MM.1S (cell line): ENCODE measurements around the gene SLC1A2.

Source experiments
- DNase-seq: peaks from one replicate; pipeline ENCODE4 v3.0.0-alpha.2; 2015
- H2AFZ ChIP-seq: fragments of 300-600 bp; sonication (generic); 2 replicates; pipeline ENCODE4 v1.6.0; 2016; ENCODE audit warnings: antibody characterized with exemption, low read length
- H3F3A ChIP-seq: fragments of 300-600 bp; sonication (generic); 2 replicates; pipeline ENCODE4 v1.6.1; 2016; ENCODE audit warnings: mild to moderate bottlenecking, antibody characterized with exemption, low read length, moderate library complexity, mixed read lengths; ENCODE audit not compliant: insufficient read depth
- H3K27ac ChIP-seq: fragments of 300-600 bp; sonication (generic); 2 replicates; pipeline ENCODE4 v1.5.1; 2016; ENCODE audit warnings: mild to moderate bottlenecking, low read length
- H3K27me3 ChIP-seq: fragments of 300-600 bp; sonication (generic); replicated peaks from 2 replicates; pipeline ENCODE4 v1.6.0; 2016; ENCODE audit warnings: low read length; ENCODE audit not compliant: insufficient read depth
- H3K36me3 ChIP-seq: fragments of 300-600 bp; sonication (generic); replicated peaks from 2 replicates; pipeline ENCODE4 v1.6.1; 2016; ENCODE audit warnings: mild to moderate bottlenecking, low read length, mixed read lengths; ENCODE audit not compliant: insufficient read depth
- H3K4me1 ChIP-seq: fragments of 300-600 bp; sonication (generic); 2 replicates; pipeline ENCODE4 v1.6.1; 2016; ENCODE audit warnings: low read length, mixed read lengths
- H3K4me2 ChIP-seq: fragments of 300-600 bp; sonication (generic); 2 replicates; pipeline ENCODE4 v1.6.0; 2016; ENCODE audit warnings: low read depth, low read length
- H3K4me3 ChIP-seq: fragments of 300-600 bp; sonication (generic); 2 replicates; pipeline ENCODE4 v1.5.1; 2016; ENCODE audit warnings: low read length, mixed read lengths
- H3K79me2 ChIP-seq: fragments of 300-600 bp; sonication (generic); 2 replicates; pipeline ENCODE4 v1.6.1; 2016; ENCODE audit warnings: mixed run types, low read length, mixed read lengths
- H3K9ac ChIP-seq: fragments of 300-600 bp; sonication (generic); 2 replicates; pipeline ENCODE4 v1.6.1; 2016; ENCODE audit warnings: low read length, mixed read lengths
- H3K9me2 ChIP-seq: fragments of 300-600 bp; sonication (generic); replicated peaks from 2 replicates; pipeline ENCODE4 v1.6.1; 2016; ENCODE audit warnings: mild to moderate bottlenecking, low read length, mixed read lengths; ENCODE audit not compliant: insufficient read depth
- H3K9me3 ChIP-seq: fragments of 300-600 bp; sonication (generic); replicated peaks from 2 replicates; pipeline ENCODE4 v1.6.1; 2016; ENCODE audit warnings: mild to moderate bottlenecking, low read length, mixed read lengths; ENCODE audit not compliant: insufficient read depth
- H4K20me1 ChIP-seq: fragments of 300-600 bp; sonication (generic); 2 replicates; pipeline ENCODE4 v1.6.1; 2016; ENCODE audit warnings: mild to moderate bottlenecking, low read length, moderate library complexity, mixed read lengths; ENCODE audit not compliant: insufficient read depth
- CTCF ChIP-seq: fragments of 300-600 bp; sonication (generic); IDR thresholded peaks from 2 replicates; pipeline ENCODE4 v1.5.1; 2016; ENCODE audit warnings: antibody characterized with exemption, low read length, mixed read lengths
- EZH2 ChIP-seq: fragments of 300-600 bp; sonication (generic); optimal IDR thresholded peaks from 2 replicates; pipeline ENCODE3; 2017; ENCODE audit warnings: low read depth, mild to moderate bottlenecking, antibody characterized with exemption, low read length, mixed read lengths
- EZH2phosphoT487 ChIP-seq: fragments of 300-600 bp; sonication (generic); IDR thresholded peaks from 2 replicates; pipeline ENCODE4 v1.6.1; 2018; ENCODE audit warnings: antibody characterized with exemption, low read length

Gene SLC1A2

GRCh38 chr11:35365961-35366360 lies 53.4 kb downstream of the SLC1A2 start:
- H3K4me1 ChIP-seq: no peaks in the 10 kb centered on the region
- H3K4me2 ChIP-seq: no peak overlapping the region
- no peaks in the 10 kb centered on the region for H3K36me3 ChIP-seq
- no peaks in the 10 kb centered on the region for H4K20me1 ChIP-seq
- no peaks in the 10 kb centered on the region for H3K79me2 ChIP-seq
- no peaks in the 10 kb centered on the region for H3K9me2 ChIP-seq
- H2AFZ ChIP-seq: no peak overlapping the region
- no peak overlapping the region for H3K27ac ChIP-seq
- no peaks in the 10 kb centered on the region for H3K9me3 ChIP-seq
- H3K27me3 ChIP-seq: no peaks in the 10 kb centered on the region
- H3F3A ChIP-seq: no peaks in the 10 kb centered on the region
- DNase-seq: no peak
- no peak overlapping the region for H3K9ac ChIP-seq
- H3K4me3 ChIP-seq: no peak overlapping the region
- TF ChIP-seq EZH2: no peak
- no peak for TF ChIP-seq EZH2phosphoT487
- TF ChIP-seq CTCF: no peak

- Histone ChIP-seq H3K36me3 (no peaks in the 10 kb centered on the region), H3K27me3 (no peaks in the 10 kb centered on the region), H3F3A (no peaks in the 10 kb centered on the region), H3K9ac (no peak overlapping the region), H3K9me2 (no peaks in the 10 kb centered on the region), H3K4me1 (no peaks in the 10 kb centered on the region), H2AFZ (no peak overlapping the region), H3K27ac (no peak overlapping the region), H3K79me2 (no peaks in the 10 kb centered on the region), H3K4me2 (no peak overlapping the region), H4K20me1 (no peaks in the 10 kb centered on the region), H3K9me3 (no peaks in the 10 kb centered on the region), H3K4me3 (no peak overlapping the region)
- no peak for DNase-seq
- TF ChIP-seq CTCF: no peak
- TF ChIP-seq EZH2phosphoT487: no peak
- no peak for TF ChIP-seq EZH2
These were observed 54.0 kb downstream of the SLC1A2 start for GRCh38 chr11:35365395-35365794.

GRCh38 chr11:35363854-35364780 lies 55.2 kb downstream of the SLC1A2 start:
- Histone ChIP-seq H4K20me1 (no peaks in the 10 kb centered on the region), H3K4me3 (no peak overlapping the region), H3K27ac (no peak overlapping the region), H3K36me3 (no peaks in the 10 kb centered on the region), H3K9ac (no peak overlapping the region), H3K9me2 (no peaks in the 10 kb centered on the region), H3K27me3 (no peaks in the 10 kb centered on the region), H3K9me3 (no peaks in the 10 kb centered on the region), H3K4me2 (no peak overlapping the region), H3F3A (no peaks in the 10 kb centered on the region), H2AFZ (no peak overlapping the region), H3K79me2 (no peaks in the 10 kb centered on the region), H3K4me1 (no peaks in the 10 kb centered on the region)
- DNase-seq: no peak
- no peak for TF ChIP-seq CTCF
- TF ChIP-seq EZH2phosphoT487: no peak
- TF ChIP-seq EZH2: no peak
